GM12878 (cell line): ENCODE measurements around the gene SCGN. TPM values are rescaled to one million over a fixed set of nuclear protein-coding genes. Genes with fewer than 3 reads are reported as not detected.

Experiments
- ATAC-seq: fragments of 200-7000 bp; cut with Tn5 transposase; 3 replicates; pipeline ENCODE4 v1.9.1; 2020; ENCODE audit warnings: mild to moderate bottlenecking, moderate library complexity
- BruUV-seq: library from RNA; stranded (reverse); fragments of 400-500 nt; replicated peaks from 2 replicates; lab custom pipeline; 2021; lab: Mats Ljungman, UMichigan
- CTCF ChIA-PET: fragments of 300-600 bp; sonication (Branson Sonifier 250); formaldehyde crosslinking; extraction: SDS; loops from one replicate; lab custom pipeline; 2021; ENCODE audit warnings: inconsistent platforms; lab: Yijun Ruan, JAX
- POLR2A ChIA-PET: fragments of 350-600 bp; formaldehyde crosslinking; extraction: SDS; loops from one replicate; lab custom pipeline; 2021; ENCODE audit warnings: inconsistent platforms; lab: Charles Lee
- RAD21 ChIA-PET: fragments of 300-600 bp; sonication (Branson Sonifier 250); formaldehyde crosslinking; loops from one replicate; lab custom pipeline; 2023; ENCODE audit warnings: antibody characterized with exemption; ENCODE audit not compliant: unreplicated experiment; lab: Charles Lee
- SMC1A ChIA-PET: fragments of 300-600 bp; sonication (Branson Sonifier 250); formaldehyde crosslinking; loops from one replicate; lab custom pipeline; 2023; ENCODE audit not compliant: unreplicated experiment, uncharacterized antibody; lab: Charles Lee
- DNase-seq: peaks from one replicate; pipeline ENCODE4 v3.0.0-alpha.2; 2011; ENCODE audit warnings: low read depth, low spot score
- FAIRE-seq: peaks from 3 replicates; lab custom pipeline; 2011; peaks lifted over from hg19 to GRCh38; lab: Jason Lieb, UNC
- H2AFZ ChIP-seq: 2 replicates; pipeline ENCODE4 v1.6.0; 2011; ENCODE audit warnings: low read depth, low read length, control low read depth; ENCODE audit not compliant: control insufficient read depth
- H3K27ac ChIP-seq: 2 replicates; pipeline ENCODE4 v1.5.1; 2011; ENCODE audit warnings: control low read depth; ENCODE audit not compliant: control insufficient read depth, insufficient read depth
- H3K27me3 ChIP-seq, 2 experiments: replicated peaks in 1 of 2; 2 replicates each; pipeline versions ENCODE4 v1.6.0 to v1.6.1; 2011; ENCODE audit warnings: low read length in 1 of 2; ENCODE audit not compliant: control insufficient read depth in 2 of 2, insufficient read depth in 2 of 2
- H3K36me3 ChIP-seq, 2 experiments: 2 replicates each; pipeline ENCODE4 v1.5.1; 2011; ENCODE audit warnings: low read length in 1 of 2; ENCODE audit not compliant: control insufficient read depth in 2 of 2, insufficient read depth in 2 of 2
- H3K4me1 ChIP-seq: 2 replicates; pipeline ENCODE4 v1.6.1; 2011; ENCODE audit warnings: mild to moderate bottlenecking, low read length, moderate library complexity, mixed read lengths; ENCODE audit not compliant: control insufficient read depth, insufficient read depth
- H3K4me2 ChIP-seq: 2 replicates; pipeline ENCODE4 v1.6.0; 2011; ENCODE audit warnings: control low read depth; ENCODE audit not compliant: control insufficient read depth, insufficient read depth
- H3K4me3 ChIP-seq: fragments of 200-600 bp; sonication (generic); 2 replicates; pipeline ENCODE4 v1.5.1; 2016
- H3K79me2 ChIP-seq: 2 replicates; pipeline ENCODE4 v1.6.0; 2011; ENCODE audit warnings: low read length; ENCODE audit not compliant: control insufficient read depth, insufficient read depth
- H3K9ac ChIP-seq: 2 replicates; pipeline ENCODE4 v1.8.0; 2011; ENCODE audit warnings: low read length, control low read depth, mixed read lengths; ENCODE audit not compliant: control insufficient read depth, insufficient read depth
- H3K9me3 ChIP-seq: replicated peaks from 3 replicates; pipeline ENCODE4 v1.5.1; 2011; ENCODE audit warnings: mild to moderate bottlenecking, low read length; ENCODE audit not compliant: control insufficient read depth, insufficient read depth
- H4K20me1 ChIP-seq: 2 replicates; pipeline ENCODE4 v1.6.0; 2011; ENCODE audit not compliant: control insufficient read depth, insufficient read depth
- HDAC2 ChIP-seq: fragments of 200-600 bp; sonication (generic); IDR thresholded peaks from 2 replicates; pipeline ENCODE4 v1.6.1; 2017
- KAT2A ChIP-seq: conservative IDR thresholded peaks from 2 replicates; pipeline ENCODE4 v1.6.1; 2011; ENCODE audit warnings: low read depth, low read length; ENCODE audit not compliant: control insufficient read depth
- KDM1A ChIP-seq: fragments of 200-600 bp; sonication (generic); IDR thresholded peaks from 2 replicates; pipeline ENCODE4 v1.6.1; 2016; ENCODE audit warnings: borderline replicate concordance
- RFX5 ChIP-seq: IDR thresholded peaks from 2 replicates; pipeline ENCODE4 v1.6.1; 2011; ENCODE audit warnings: low read depth, low read length, improper control_type of control experiment
- TARDBP ChIP-seq: IDR thresholded peaks from 2 replicates; pipeline ENCODE4 v1.6.1; 2016; ENCODE audit warnings: borderline replicate concordance
- YY1 ChIP-seq: IDR thresholded peaks from 2 replicates; pipeline ENCODE4 v1.6.1; 2011; ENCODE audit warnings: low read depth, mild to moderate bottlenecking, low read length
- ZNF207 ChIP-seq: fragments of 450-650 bp; IDR thresholded peaks from 2 replicates; pipeline ENCODE4 v1.6.1; 2014; ENCODE audit warnings: antibody characterized with exemption, mild to moderate bottlenecking, borderline replicate concordance
- ZZZ3 ChIP-seq: IDR thresholded peaks from 2 replicates; pipeline ENCODE4 v1.6.1; 2011; ENCODE audit warnings: low read depth; ENCODE audit not compliant: control insufficient read depth, insufficient read length
- WGBS: methylation state at CpG from one replicate; pipeline ENCODE4 v1.1.6; 2016; ENCODE audit warnings: low lambda C conversion rate; ENCODE audit not compliant: insufficient replicate concordance, insufficient coverage; ENCODE audit errors: missing lambda C conversion rate; 5-methylcytosine and 5-hydroxymethylcytosine counted together
- in situ Hi-C: fragments of 300-500 bp; cut with MboI; formaldehyde crosslinking; loops from 9 replicates; pipeline ENCODE4 v1.14.3; 2018; ENCODE audit warnings: mixed read lengths
- intact Hi-C: fragments of 100-400 bp; cut with micrococcal nuclease; formaldehyde crosslinking; loops from one replicate; pipeline ENCODE4 v1.14.2; 2022; ENCODE audit not compliant: unreplicated experiment
- polyA plus RNA-seq, 11 experiments: library from polyadenylated mRNA; depleted of rRNA in 4 of 11; unstranded in 6 of 11; stranded (reverse) in 5 of 11; fragments of >200 nt; fragmentation: Nextera tagmentation in 4 of 11; fragmentation: Illumina TruSeq in 1 of 11; extraction: Ambion mirVana in 4 of 11; extraction: Trizol in 1 of 11; gene quantifications; 1 replicate in 1 of 11; 2 replicates in 10 of 11; pipeline versions ENCODE4 v1.2.1 to v1.2.3, GENCODE V29; 2011 to 2016; ENCODE audit warnings: inconsistent platforms in 2 of 11, missing spikeins in 2 of 11, low read depth in 1 of 11
- total RNA-seq, 4 experiments: library from RNA; depleted of rRNA in 3 of 4; stranded (reverse); fragments of >200 nt in 3 of 4; fragmentation: Illumina TruSeq in 1 of 4; extraction: Trizol in 1 of 4; gene quantifications; 2 replicates each; pipeline versions ENCODE4 v1.2.1 to v1.2.3, GENCODE V29; 2013 to 2021
- TF ChIP-seq, protein P1 (sequence below): fragments of 450-650 bp; IDR thresholded peaks from 2 replicates; pipeline ENCODE4 v1.6.1; 2018; ENCODE audit warnings: mild to moderate bottlenecking, low read depth, moderate library complexity; ENCODE audit not compliant: partially characterized antibody
- TF ChIP-seq, protein P2 (sequence below): IDR thresholded peaks from 2 replicates; pipeline ENCODE4 v1.6.1; 2011; ENCODE audit warnings: mild to moderate bottlenecking, low read depth, low read length, moderate library complexity; ENCODE audit not compliant: insufficient replicate concordance

The SCGN gene
- total and polyA plus RNA-seq, 10 of the 15 experiments (the other 5 are each of a cell fraction or from before 2014, with no cell fraction given), result not detected

DNA sequence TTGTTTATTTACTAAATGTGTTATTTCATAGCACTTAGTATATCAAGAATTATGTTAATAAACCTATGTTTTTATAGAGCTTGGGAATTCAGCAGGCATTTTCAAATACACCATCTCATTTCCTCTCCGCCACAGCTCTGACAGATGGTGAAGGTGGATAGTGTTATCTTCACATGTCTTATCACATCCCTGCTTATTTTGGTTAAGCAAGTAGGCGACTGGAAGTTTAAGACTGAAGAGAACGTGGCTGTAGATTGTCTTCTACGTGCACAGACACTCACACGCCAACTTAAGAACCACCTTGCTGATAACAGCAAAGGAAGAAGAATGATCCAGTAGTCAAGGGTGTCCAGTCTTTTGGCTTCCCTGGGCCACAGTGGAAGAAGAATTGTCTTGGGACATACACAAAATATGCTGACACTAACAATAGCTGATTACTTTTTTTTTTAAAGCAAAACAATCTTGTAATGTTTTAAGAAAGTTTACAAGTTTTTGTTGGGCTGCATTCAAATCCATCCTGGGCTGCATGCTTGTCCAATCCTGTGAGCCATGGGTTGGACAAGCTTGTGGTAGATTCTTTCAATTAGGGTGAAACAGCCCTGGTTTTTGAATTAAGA is 43.3 kb upstream of the SCGN start:
- in situ Hi-C loops, result no loop called here
- BruUV-seq, result no TSS peak
- ATAC-seq (no peak), FAIRE-seq (no peak), DNase-seq (no peak)
- H3K9ac ChIP-seq, result no peak overlapping the region
- H3K27ac ChIP-seq, result no peak overlapping the region
- 52% methylated on average over 5 of the region's 5 CpGs for WGBS
- no peaks in the 10 kb centered on the region for H3K79me2 ChIP-seq
- ChIA-PET POLR2A (no interaction called here), CTCF (interaction anchor here (1.4 to 3.1 kb wide), 4 partner anchors 10 to 343 kb away, joined by 3 to 10 read pairs (median 4); no protein-coding TSS in a partner anchor), SMC1A (interaction anchor here (0.7 to 2.0 kb wide), 6 partner anchors 14 to 452 kb away, joined by 3 to 4 read pairs (median 3); no protein-coding TSS in a partner anchor), RAD21 (interaction anchor here (0.8 kb wide), 1 partner anchor 10 kb away, joined by 4 read pairs; no protein-coding TSS in a partner anchor)
- no peak overlapping the region for H3K4me3 ChIP-seq
- no peaks in the 10 kb centered on the region for H4K20me1 ChIP-seq
- no peak overlapping the region for H2AFZ ChIP-seq
- H3K4me2 ChIP-seq, result no peak overlapping the region
- H3K27me3 ChIP-seq, result no peaks in the 10 kb centered on the region
- intact Hi-C loops, result no loop called here
- H3K36me3 ChIP-seq, result no peaks in the 10 kb centered on the region
- H3K9me3 ChIP-seq, result no peaks in the 10 kb centered on the region
- no peak for TF ChIP-seq ZZZ3
- TF ChIP-seq KDM1A, result no peak
- no peak for TF ChIP-seq ZNF207
- no peak for TF ChIP-seq RFX5
- no peak for TF ChIP-seq TARDBP
- TF ChIP-seq, protein P1, sequence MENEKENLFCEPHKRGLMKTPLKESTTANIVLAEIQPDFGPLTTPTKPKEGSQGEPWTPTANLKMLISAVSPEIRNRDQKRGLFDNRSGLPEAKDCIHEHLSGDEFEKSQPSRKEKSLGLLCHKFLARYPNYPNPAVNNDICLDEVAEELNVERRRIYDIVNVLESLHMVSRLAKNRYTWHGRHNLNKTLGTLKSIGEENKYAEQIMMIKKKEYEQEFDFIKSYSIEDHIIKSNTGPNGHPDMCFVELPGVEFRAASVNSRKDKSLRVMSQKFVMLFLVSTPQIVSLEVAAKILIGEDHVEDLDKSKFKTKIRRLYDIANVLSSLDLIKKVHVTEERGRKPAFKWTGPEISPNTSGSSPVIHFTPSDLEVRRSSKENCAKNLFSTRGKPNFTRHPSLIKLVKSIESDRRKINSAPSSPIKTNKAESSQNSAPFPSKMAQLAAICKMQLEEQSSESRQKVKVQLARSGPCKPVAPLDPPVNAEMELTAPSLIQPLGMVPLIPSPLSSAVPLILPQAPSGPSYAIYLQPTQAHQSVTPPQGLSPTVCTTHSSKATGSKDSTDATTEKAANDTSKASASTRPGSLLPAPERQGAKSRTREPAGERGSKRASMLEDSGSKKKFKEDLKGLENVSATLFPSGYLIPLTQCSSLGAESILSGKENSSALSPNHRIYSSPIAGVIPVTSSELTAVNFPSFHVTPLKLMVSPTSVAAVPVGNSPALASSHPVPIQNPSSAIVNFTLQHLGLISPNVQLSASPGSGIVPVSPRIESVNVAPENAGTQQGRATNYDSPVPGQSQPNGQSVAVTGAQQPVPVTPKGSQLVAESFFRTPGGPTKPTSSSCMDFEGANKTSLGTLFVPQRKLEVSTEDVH, result no peak
- no peak for TF ChIP-seq KAT2A
- no peak for TF ChIP-seq HDAC2
- no peak for TF ChIP-seq YY1
- TF ChIP-seq, protein P2, sequence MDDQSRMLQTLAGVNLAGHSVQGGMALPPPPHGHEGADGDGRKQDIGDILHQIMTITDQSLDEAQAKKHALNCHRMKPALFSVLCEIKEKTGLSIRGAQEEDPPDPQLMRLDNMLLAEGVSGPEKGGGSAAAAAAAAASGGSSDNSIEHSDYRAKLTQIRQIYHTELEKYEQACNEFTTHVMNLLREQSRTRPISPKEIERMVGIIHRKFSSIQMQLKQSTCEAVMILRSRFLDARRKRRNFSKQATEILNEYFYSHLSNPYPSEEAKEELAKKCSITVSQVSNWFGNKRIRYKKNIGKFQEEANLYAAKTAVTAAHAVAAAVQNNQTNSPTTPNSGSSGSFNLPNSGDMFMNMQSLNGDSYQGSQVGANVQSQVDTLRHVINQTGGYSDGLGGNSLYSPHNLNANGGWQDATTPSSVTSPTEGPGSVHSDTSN, result no peak
- no peaks in the 10 kb centered on the region for H3K4me1 ChIP-seq
